Calu3 (cell line): ENCODE data around the gene GRXCR1. TPM values are rescaled to one million over a fixed set of nuclear protein-coding genes. Genes with fewer than 3 reads are reported as not detected.

Experiments used
- BruUV-seq: library from RNA; stranded (reverse); fragments of 400-500 nt; replicated peaks from 2 replicates; lab custom pipeline; 2021; lab: Mats Ljungman, UMichigan
- CTCF ChIA-PET: fragments of 300-600 bp; sonication (Branson Sonifier 250); formaldehyde crosslinking; loops from one replicate; lab custom pipeline; 2022; ENCODE audit warnings: antibody characterized with exemption; lab: Charles Lee
- DNase-seq: peaks from one replicate; pipeline ENCODE4 v3.0.0; 2022
- H3K27ac Mint-ChIP-seq: one replicate; pipeline ENCODE4 v1.8.0; 2022; ENCODE audit warnings: mixed read lengths; ENCODE audit not compliant: unreplicated experiment
- H3K27me3 Mint-ChIP-seq: one replicate; pipeline ENCODE4 v1.8.0; 2022; ENCODE audit warnings: mixed read lengths; ENCODE audit not compliant: unreplicated experiment
- H3K36me3 Mint-ChIP-seq: one replicate; pipeline ENCODE4 v1.8.0; 2022; ENCODE audit warnings: mild to moderate bottlenecking, moderate library complexity, mixed read lengths; ENCODE audit not compliant: insufficient read depth, unreplicated experiment
- H3K4me1 Mint-ChIP-seq: one replicate; pipeline ENCODE4 v1.8.0; 2022; ENCODE audit warnings: mild to moderate bottlenecking, low read depth, mixed read lengths; ENCODE audit not compliant: unreplicated experiment
- H3K4me3 Mint-ChIP-seq: one replicate; pipeline ENCODE4 v1.8.0; 2022; ENCODE audit warnings: mild to moderate bottlenecking, low read depth, moderate library complexity, mixed read lengths; ENCODE audit not compliant: unreplicated experiment
- H3K9me3 Mint-ChIP-seq: one replicate; pipeline ENCODE4 v1.8.0; 2022; ENCODE audit warnings: low read depth, mixed read lengths; ENCODE audit not compliant: unreplicated experiment
- CTCF ChIP-seq: fragments of 200-600 bp; IDR thresholded peaks from one replicate; pipeline ENCODE4 v1.8.0; 2022; ENCODE audit warnings: antibody characterized with exemption; ENCODE audit not compliant: unreplicated experiment
- intact Hi-C: fragments of 100-400 bp; cut with micrococcal nuclease; formaldehyde crosslinking; loops from one replicate; pipeline ENCODE4 v1.10.0; 2022; ENCODE audit not compliant: unreplicated experiment
- total RNA-seq: library from RNA; stranded (reverse); gene quantifications from 2 replicates; pipeline ENCODE4 v1.2.3, GENCODE V29; 2022

Gene GRXCR1
- total RNA-seq, 1 experiment from 2014 or later: not detected

- no peak for TF ChIP-seq CTCF
- H3K36me3 Mint-ChIP-seq: no peaks in the 10 kb centered on the region
- H3K9me3 Mint-ChIP-seq: no peaks in the 10 kb centered on the region
- CTCF ChIA-PET: no interaction called here
- no peak overlapping the region for H3K27ac Mint-ChIP-seq
- BruUV-seq: no TSS peak
- no peaks in the 10 kb centered on the region for H3K27me3 Mint-ChIP-seq
- H3K4me1 Mint-ChIP-seq: no peaks in the 10 kb centered on the region
- H3K4me3 Mint-ChIP-seq: no peak overlapping the region
- DNase-seq: no peak
- intact Hi-C loops: no loop called here
These were observed 12.5 kb downstream of the GRXCR1 start for GRCh38 chr4:42904986-42905385.

- no peak overlapping the region for H3K4me3 Mint-ChIP-seq
- no peaks in the 10 kb centered on the region for H3K4me1 Mint-ChIP-seq
- H3K9me3 Mint-ChIP-seq: no peaks in the 10 kb centered on the region
- H3K27ac Mint-ChIP-seq: no peak overlapping the region
- CTCF ChIA-PET: no interaction called here
- DNase-seq: no peak
- H3K27me3 Mint-ChIP-seq: no peaks in the 10 kb centered on the region
- BruUV-seq: no TSS peak
- intact Hi-C loops: no loop called here
- H3K36me3 Mint-ChIP-seq: no peaks in the 10 kb centered on the region
- TF ChIP-seq CTCF: no peak
These were observed 13.1 kb downstream of the GRXCR1 start for GRCh38 chr4:42905591-42905990.

GRCh38 chr4:42906341-42906740, 13.8 kb downstream of the GRXCR1 start:
- Mint-ChIP-seq H3K9me3 (no peaks in the 10 kb centered on the region), H3K4me3 (no peak overlapping the region), H3K36me3 (no peaks in the 10 kb centered on the region), H3K27me3 (no peaks in the 10 kb centered on the region), H3K4me1 (no peaks in the 10 kb centered on the region), H3K27ac (no peak overlapping the region)
- intact Hi-C loops: no loop called here
- CTCF ChIA-PET: no interaction called here
- no TSS peak for BruUV-seq
- TF ChIP-seq CTCF: no peak
- no peak for DNase-seq

GRCh38 chr4:42906891-42907759, 14.6 kb downstream of the GRXCR1 start:
- CTCF ChIA-PET: interaction anchor here (0.7 kb wide), 1 partner anchor 90 kb away, joined by 4 read pairs; no protein-coding TSS in a partner anchor
- H3K4me1 Mint-ChIP-seq: no peaks in the 10 kb centered on the region
- H3K9me3 Mint-ChIP-seq: no peaks in the 10 kb centered on the region
- intact Hi-C loops: no loop called here
- BruUV-seq: no TSS peak
- H3K36me3 Mint-ChIP-seq: no peaks in the 10 kb centered on the region
- TF ChIP-seq CTCF: no peak
- no peak overlapping the region for H3K4me3 Mint-ChIP-seq
- H3K27ac Mint-ChIP-seq: no peak overlapping the region
- peak; percentile 12 for DNase-seq
- no peaks in the 10 kb centered on the region for H3K27me3 Mint-ChIP-seq
